ENCODE measurements around the gene BCL2L1.
A peak's percentile ranks its signal among the peaks of the same experiment; 100 is the strongest.

The BCL2L1 gene

DNA sequence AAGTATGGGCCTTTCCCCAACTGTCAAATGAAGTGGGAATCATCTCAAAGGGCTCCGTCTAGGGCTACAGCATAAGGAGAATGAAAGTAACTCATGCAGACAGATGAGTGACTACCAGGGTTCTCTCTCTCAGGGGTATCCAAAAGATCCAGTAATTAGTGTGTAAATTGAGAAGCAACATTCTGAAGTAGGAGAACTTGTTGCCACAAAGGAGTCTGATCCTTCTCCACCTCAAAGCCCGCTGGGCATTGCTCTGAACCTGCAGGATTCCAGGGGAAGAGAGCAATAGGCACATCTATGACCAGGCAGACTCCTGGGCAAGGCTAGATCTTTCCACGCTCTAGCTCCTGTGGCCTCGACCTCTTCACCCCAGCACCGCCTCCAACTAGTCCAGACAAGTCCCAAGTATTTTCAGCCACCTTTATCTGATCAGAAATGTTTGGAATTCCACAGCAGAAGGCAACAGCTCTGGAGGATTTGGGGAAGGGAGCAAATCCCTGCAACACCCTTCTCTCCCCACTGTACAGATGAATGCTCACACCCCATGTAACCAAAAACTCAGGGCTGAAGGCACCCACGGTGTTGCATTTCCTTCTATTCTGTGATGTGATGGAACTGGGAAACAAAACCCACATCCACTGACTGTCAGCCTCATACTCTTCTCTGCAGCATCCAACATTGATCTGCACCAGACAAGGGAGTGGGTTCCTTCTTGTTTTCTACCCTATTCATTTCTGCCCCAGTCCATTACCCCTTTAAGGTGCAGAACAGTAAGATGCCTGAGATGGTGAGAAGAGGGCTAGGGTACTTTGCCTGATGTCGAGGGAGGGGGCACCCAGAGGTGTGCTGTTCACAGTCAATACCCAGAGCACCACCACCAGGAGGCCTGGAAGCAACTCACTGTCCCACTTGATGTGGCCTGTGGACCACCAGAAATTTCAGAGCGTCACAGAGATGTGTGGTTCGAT lies 44.0 kb downstream of the BCL2L1 start:
- H3K4me1 ChIP-seq (ENCODE audit: low read length) = peaks cover 32% of the 10 kb centered on the region
- H3K36me3 ChIP-seq (replicated peaks; ENCODE audit: low read depth, low read length) = peaks cover 41% of the 10 kb centered on the region

DNA sequence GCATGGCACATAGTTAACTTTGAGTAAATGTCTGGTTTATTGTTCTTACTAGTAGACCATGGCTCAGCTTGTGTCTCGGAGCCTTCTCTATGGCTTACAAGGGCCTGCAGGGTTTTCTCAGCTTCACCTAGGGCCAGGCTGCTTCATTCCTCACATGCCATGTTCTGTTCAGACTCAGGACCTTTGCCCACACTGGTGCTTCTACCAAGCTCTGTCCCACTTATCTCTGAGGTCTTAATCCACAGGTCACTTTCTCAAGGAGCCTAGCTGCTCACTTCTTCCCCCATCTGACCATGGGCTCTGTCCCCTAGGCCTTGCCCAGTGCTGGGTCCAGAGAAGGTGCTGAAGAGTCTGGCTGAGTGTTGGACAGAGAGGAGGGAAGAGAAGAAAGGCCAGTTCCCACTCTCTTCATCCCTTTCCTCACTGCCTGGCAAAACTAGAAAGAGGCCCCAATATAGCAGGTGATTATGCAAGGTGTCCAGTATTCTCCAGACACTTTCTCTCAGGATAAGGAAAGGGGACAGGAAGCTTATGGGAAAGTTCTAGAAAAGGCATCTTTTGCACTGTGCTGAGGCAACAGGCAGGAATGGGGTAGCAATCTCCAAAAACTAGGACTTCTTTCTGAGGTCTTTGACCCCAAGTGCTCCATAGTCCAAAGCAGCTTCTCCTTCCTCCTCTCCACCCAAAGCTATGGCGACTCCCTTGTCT lies 45.0 kb downstream of the BCL2L1 start:
- H3K27me3 ChIP-seq (ENCODE audit: low read depth, low read length) = no peaks in the 10 kb centered on the region
- no peaks in the 10 kb centered on the region for H4K20me1 ChIP-seq (ENCODE audit: insufficient read depth, low read length)
- no peak overlapping the region for H3K9ac ChIP-seq (ENCODE audit: low read length)
- H3K27ac ChIP-seq (ENCODE audit: low read length) = no peak overlapping the region
- TF ChIP-seq, protein P1, sequence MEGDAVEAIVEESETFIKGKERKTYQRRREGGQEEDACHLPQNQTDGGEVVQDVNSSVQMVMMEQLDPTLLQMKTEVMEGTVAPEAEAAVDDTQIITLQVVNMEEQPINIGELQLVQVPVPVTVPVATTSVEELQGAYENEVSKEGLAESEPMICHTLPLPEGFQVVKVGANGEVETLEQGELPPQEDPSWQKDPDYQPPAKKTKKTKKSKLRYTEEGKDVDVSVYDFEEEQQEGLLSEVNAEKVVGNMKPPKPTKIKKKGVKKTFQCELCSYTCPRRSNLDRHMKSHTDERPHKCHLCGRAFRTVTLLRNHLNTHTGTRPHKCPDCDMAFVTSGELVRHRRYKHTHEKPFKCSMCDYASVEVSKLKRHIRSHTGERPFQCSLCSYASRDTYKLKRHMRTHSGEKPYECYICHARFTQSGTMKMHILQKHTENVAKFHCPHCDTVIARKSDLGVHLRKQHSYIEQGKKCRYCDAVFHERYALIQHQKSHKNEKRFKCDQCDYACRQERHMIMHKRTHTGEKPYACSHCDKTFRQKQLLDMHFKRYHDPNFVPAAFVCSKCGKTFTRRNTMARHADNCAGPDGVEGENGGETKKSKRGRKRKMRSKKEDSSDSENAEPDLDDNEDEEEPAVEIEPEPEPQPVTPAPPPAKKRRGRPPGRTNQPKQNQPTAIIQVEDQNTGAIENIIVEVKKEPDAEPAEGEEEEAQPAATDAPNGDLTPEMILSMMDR (IDR thresholded peaks at IDR 0.05; ENCODE audit: low read depth, low read length) = no peak
- no peak for TF ChIP-seq EZH2phosphoT487 (IDR thresholded peaks at IDR 0.05; ENCODE audit: low read depth)
- H3K79me2 ChIP-seq (ENCODE audit: low read length) = peaks cover 52% of the 10 kb centered on the region
- no peaks in the 10 kb centered on the region for H3K9me3 ChIP-seq (ENCODE audit: insufficient read depth, low read length)
- H2AFZ ChIP-seq (ENCODE audit: low read depth, low read length) = no peak overlapping the region
- no peak overlapping the region for H3K4me3 ChIP-seq (ENCODE audit: low read length)
- H3K36me3 ChIP-seq (replicated peaks; ENCODE audit: low read depth, low read length) = peaks cover 35% of the 10 kb centered on the region
- H3K4me1 ChIP-seq (ENCODE audit: low read length) = peaks cover 27% of the 10 kb centered on the region
- H3K4me2 ChIP-seq (ENCODE audit: low read length) = no peak overlapping the region

More for the DNA sequence above, 44.0 kb downstream of the BCL2L1 start:
- Histone ChIP-seq H3K4me3 (ENCODE audit: low read length) (no peak overlapping the region), H4K20me1 (ENCODE audit: insufficient read depth, low read length) (no peaks in the 10 kb centered on the region), H3K27ac (ENCODE audit: low read length) (no peak overlapping the region), H3K4me2 (ENCODE audit: low read length) (no peak overlapping the region), H3K79me2 (ENCODE audit: low read length) (peaks cover 59% of the 10 kb centered on the region), H3K9me3 (ENCODE audit: insufficient read depth, low read length) (no peaks in the 10 kb centered on the region), H3K27me3 (ENCODE audit: low read depth, low read length) (no peaks in the 10 kb centered on the region), H3K9ac (ENCODE audit: low read length) (no peak overlapping the region), H2AFZ (ENCODE audit: low read depth, low read length) (no peak overlapping the region)
- TF ChIP-seq EZH2phosphoT487 (IDR thresholded peaks at IDR 0.05; ENCODE audit: low read depth) = no peak
- TF ChIP-seq, protein P1 (IDR thresholded peaks at IDR 0.05; ENCODE audit: low read depth, low read length) = no peak

DNA sequence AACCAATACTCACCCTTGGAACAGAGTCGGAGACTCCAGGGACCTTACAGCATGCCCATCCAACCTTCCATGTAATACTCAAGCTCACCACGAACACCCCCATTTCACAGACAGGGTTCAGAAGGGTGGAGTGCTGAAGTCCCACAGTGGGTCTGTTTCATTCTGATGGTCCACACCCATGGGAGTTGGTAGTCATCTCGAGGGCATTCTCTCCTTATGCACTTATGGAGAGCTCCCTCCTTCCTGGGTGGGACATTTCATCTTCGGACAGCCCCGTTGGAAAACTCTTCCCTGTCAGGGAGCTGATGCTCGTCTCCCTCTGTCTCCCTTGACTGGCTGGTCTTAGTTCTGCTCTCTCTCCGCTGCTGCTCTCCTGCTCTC lies 46.1 kb downstream of the BCL2L1 start:
- peak overlapping the region; percentile 83 for H3K4me2 ChIP-seq (ENCODE audit: low read length)
- peaks cover 27% of the 10 kb centered on the region for H3K4me1 ChIP-seq (ENCODE audit: low read length)
- H2AFZ ChIP-seq (ENCODE audit: low read depth, low read length) = no peak overlapping the region
- H3K79me2 ChIP-seq (ENCODE audit: low read length) = peaks cover 45% of the 10 kb centered on the region
- no peak overlapping the region for H3K9ac ChIP-seq (ENCODE audit: low read length)
- H3K4me3 ChIP-seq (ENCODE audit: low read length) = peak overlapping the region; percentile 69; the same call in 1 of the 2 replicates
- peaks cover 33% of the 10 kb centered on the region for H3K36me3 ChIP-seq (replicated peaks; ENCODE audit: low read depth, low read length)
- no peaks in the 10 kb centered on the region for H3K9me3 ChIP-seq (ENCODE audit: insufficient read depth, low read length)
- TF ChIP-seq, protein P1 (IDR thresholded peaks at IDR 0.05; ENCODE audit: low read depth, low read length) = no peak
- TF ChIP-seq EZH2phosphoT487 (IDR thresholded peaks at IDR 0.05; ENCODE audit: low read depth) = no peak
- H4K20me1 ChIP-seq (ENCODE audit: insufficient read depth, low read length) = no peaks in the 10 kb centered on the region
- H3K27me3 ChIP-seq (ENCODE audit: low read depth, low read length) = no peaks in the 10 kb centered on the region
- H3K27ac ChIP-seq (ENCODE audit: low read length) = no peak overlapping the region

Data from OCI-LY3 (cell line).